Measurements from ENCODE around the gene DLEC1. TPM values are rescaled to one million over a fixed set of nuclear protein-coding genes. Genes with fewer than 3 reads are reported as not detected.
"Not testable (repeated sequence)": the region's sequence is repeated elsewhere in the genome, so short reads cannot be mapped to it uniquely, and the experiment has no call there.

Gene DLEC1
- total RNA-seq, 2 donors from 2014 or later: 0.52 to 0.56 TPM

DNA sequence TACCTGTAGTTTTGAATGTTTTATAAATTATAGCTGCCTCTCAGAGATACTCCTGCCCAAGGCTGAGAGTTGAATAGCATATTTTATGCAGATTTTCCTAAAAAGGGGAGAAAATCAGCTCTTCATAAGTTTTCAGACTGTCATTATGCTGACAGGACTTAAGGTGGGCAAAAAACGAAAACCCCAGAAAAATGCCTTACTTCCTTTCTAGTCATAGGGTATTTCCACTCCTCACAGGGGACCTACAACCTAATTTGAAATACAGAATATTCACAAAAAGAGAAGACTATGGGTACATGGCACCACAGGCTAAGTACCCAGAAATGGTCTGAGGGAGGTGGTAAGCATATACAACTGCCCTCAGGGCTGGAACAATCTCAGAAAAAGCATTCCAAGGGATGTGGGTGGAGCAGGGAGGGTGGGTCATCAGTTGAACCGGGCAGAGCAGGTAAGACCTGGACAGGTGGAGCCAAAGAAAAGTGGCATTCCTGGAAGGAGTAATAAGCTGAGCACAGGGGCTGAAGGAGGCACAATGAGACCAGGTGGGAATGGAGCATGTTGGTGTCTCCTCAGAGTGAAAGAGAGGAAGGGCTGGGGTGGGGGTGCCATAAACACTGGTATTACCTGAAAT is 115.7 kb downstream of the DLEC1 start:
- TF ChIP-seq, protein P1, sequence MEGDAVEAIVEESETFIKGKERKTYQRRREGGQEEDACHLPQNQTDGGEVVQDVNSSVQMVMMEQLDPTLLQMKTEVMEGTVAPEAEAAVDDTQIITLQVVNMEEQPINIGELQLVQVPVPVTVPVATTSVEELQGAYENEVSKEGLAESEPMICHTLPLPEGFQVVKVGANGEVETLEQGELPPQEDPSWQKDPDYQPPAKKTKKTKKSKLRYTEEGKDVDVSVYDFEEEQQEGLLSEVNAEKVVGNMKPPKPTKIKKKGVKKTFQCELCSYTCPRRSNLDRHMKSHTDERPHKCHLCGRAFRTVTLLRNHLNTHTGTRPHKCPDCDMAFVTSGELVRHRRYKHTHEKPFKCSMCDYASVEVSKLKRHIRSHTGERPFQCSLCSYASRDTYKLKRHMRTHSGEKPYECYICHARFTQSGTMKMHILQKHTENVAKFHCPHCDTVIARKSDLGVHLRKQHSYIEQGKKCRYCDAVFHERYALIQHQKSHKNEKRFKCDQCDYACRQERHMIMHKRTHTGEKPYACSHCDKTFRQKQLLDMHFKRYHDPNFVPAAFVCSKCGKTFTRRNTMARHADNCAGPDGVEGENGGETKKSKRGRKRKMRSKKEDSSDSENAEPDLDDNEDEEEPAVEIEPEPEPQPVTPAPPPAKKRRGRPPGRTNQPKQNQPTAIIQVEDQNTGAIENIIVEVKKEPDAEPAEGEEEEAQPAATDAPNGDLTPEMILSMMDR (IDR thresholded peaks at IDR 0.05): no peak
- DNase-seq: peak; percentile 63
- H3K36me3 ChIP-seq: no peaks in the 10 kb centered on the region

GRCh38 chr3:38155825-38156224 is 116.8 kb downstream of the DLEC1 start:
- intact Hi-C loops (cut with DNase I): no loop called here
- TF ChIP-seq, protein P1 (IDR thresholded peaks at IDR 0.05): no peak

More for the DNA sequence above, 115.7 kb downstream of the DLEC1 start:
- H3K9ac ChIP-seq (ENCODE audit: low read depth in 2 of 2, low read length in 2 of 2): no peak overlapping the region
- no peaks in the 10 kb centered on the region for H3K4me1 ChIP-seq
- no peaks in the 10 kb centered on the region for H3K27me3 ChIP-seq
- H3K27ac ChIP-seq: no peak overlapping the region
- no peaks in the 10 kb centered on the region for H3K9me3 ChIP-seq
- intact Hi-C loops (cut with DNase I): no loop called here
- no peak overlapping the region for H3K4me3 ChIP-seq

GRCh38 chr3:38157117-38157516 is 118.1 kb downstream of the DLEC1 start:
- DNase-seq: no peak
- Histone ChIP-seq H3K27ac (no peak overlapping the region), H3K27me3 (no peaks in the 10 kb centered on the region), H3K4me1 (no peaks in the 10 kb centered on the region), H3K4me3 (no peak overlapping the region), H3K36me3 (no peaks in the 10 kb centered on the region), H3K9me3 (no peaks in the 10 kb centered on the region), H3K9ac (ENCODE audit: low read depth in 2 of 2, low read length in 2 of 2) (no peak overlapping the region)
- intact Hi-C loops (cut with DNase I): no loop called here
- TF ChIP-seq, protein P1 (IDR thresholded peaks at IDR 0.05): no peak

More at GRCh38 chr3:38155825-38156224, 116.8 kb downstream of the DLEC1 start:
- H3K9me3 ChIP-seq: no peaks in the 10 kb centered on the region
- no peak overlapping the region for H3K9ac ChIP-seq (ENCODE audit: low read depth in 2 of 2, low read length in 2 of 2)
- H3K4me3 ChIP-seq: no peak overlapping the region
- H3K4me1 ChIP-seq: no peaks in the 10 kb centered on the region
- H3K36me3 ChIP-seq: no peaks in the 10 kb centered on the region
- no peak overlapping the region for H3K27ac ChIP-seq
- no peak for DNase-seq
- no peaks in the 10 kb centered on the region for H3K27me3 ChIP-seq

GRCh38 chr3:38157595-38157994 is 118.6 kb downstream of the DLEC1 start:
- no peak for DNase-seq
- H3K4me1 ChIP-seq: no peaks in the 10 kb centered on the region
- no peaks in the 10 kb centered on the region for H3K9me3 ChIP-seq
- H3K4me3 ChIP-seq: no peak overlapping the region
- no peaks in the 10 kb centered on the region for H3K36me3 ChIP-seq
- no peak overlapping the region for H3K27ac ChIP-seq
- intact Hi-C loops (cut with DNase I): no loop called here
- H3K27me3 ChIP-seq: no peaks in the 10 kb centered on the region
- H3K9ac ChIP-seq (ENCODE audit: low read depth in 2 of 2, low read length in 2 of 2): no peak overlapping the region
- TF ChIP-seq, protein P1 (IDR thresholded peaks at IDR 0.05): no peak

DNA sequence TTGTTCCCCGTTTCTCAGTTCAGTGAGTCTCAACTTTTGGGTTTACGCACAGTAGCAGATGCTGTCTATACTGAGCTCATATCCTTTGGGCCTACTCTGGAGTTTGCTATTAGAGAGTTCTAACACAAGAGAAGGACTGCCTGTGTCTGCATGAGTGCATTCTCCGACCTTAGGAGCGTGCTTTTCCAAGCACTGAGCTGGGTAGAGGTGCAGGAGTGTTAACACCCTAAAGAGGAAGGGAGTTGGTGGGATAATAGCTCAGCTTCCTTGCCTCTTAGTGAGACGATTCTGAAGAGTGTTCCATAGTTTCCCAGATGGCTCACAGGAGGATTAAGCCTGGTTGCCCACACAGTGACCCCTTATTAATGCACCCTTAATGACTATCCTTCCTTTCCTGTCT is 119.5 kb downstream of the DLEC1 start:
- no peaks in the 10 kb centered on the region for H3K36me3 ChIP-seq
- H3K27ac ChIP-seq: no peak overlapping the region
- no peak for DNase-seq
- H3K4me1 ChIP-seq: no peaks in the 10 kb centered on the region
- intact Hi-C loops (cut with DNase I): no loop called here
- H3K9ac ChIP-seq (ENCODE audit: low read depth in 2 of 2, low read length in 2 of 2): no peak overlapping the region
- H3K27me3 ChIP-seq: no peaks in the 10 kb centered on the region
- no peaks in the 10 kb centered on the region for H3K9me3 ChIP-seq
- no peak overlapping the region for H3K4me3 ChIP-seq
- TF ChIP-seq, protein P1 (IDR thresholded peaks at IDR 0.05): no peak

- H3K9me3 ChIP-seq; H3K27ac ChIP-seq; H3K36me3 ChIP-seq; H3K4me3 ChIP-seq; intact Hi-C loops (cut with DNase I); DNase-seq; H3K9ac ChIP-seq (ENCODE audit: low read depth in 2 of 2, low read length in 2 of 2); H3K4me1 ChIP-seq; H3K27me3 ChIP-seq: not testable (repeated sequence)
Measured at GRCh38 chr3:38160704-38161103, 121.7 kb downstream of the DLEC1 start.
